ENCODE results near the gene SHTN1.

The SHTN1 gene

DNA sequence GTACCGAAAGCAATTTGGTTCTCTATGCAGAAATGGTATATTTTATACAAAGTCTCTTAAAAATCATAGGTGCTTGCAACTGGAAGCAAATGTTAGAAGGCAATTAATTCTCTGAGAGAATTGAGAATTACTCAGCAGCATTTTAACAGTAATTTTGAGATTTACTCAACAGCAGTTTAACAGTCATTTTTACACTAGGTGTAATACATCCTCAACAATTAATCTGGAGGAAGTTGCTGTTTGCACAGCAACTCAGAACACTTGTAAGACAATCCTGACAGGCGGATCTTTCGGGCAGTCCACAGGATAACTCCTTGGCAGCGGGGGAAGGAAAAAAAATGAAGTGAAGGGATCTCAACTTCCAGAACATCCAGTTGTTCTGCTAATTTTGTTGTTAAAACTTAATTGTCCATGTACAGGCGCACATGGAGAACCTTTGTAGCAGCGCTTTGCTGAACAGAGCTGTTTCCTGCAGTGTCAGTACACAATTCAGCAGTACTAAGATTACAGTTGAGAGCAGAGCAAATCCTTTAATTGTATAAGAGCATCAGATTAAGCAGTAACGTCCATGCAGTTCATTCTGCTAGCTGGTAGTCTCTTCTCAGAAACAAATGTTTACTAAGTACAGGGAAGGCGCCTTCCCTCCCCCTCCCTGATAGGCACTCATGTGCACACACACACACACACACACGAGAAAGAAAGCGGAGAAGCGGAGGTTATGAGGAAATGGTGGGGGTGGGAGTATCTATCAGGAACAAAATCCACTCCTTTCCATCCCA lies 111.9 kb downstream of the SHTN1 start:
- H3K36me3 Mint-ChIP-seq (ENCODE audit: low read depth): no peaks in the 10 kb centered on the region
- peak overlapping the region; percentile 70 for H3K4me3 Mint-ChIP-seq
- DNase-seq: no peak
- H3K27me3 Mint-ChIP-seq (ENCODE audit: low read depth, poor library complexity): no peaks in the 10 kb centered on the region
- TF ChIP-seq, protein P1, sequence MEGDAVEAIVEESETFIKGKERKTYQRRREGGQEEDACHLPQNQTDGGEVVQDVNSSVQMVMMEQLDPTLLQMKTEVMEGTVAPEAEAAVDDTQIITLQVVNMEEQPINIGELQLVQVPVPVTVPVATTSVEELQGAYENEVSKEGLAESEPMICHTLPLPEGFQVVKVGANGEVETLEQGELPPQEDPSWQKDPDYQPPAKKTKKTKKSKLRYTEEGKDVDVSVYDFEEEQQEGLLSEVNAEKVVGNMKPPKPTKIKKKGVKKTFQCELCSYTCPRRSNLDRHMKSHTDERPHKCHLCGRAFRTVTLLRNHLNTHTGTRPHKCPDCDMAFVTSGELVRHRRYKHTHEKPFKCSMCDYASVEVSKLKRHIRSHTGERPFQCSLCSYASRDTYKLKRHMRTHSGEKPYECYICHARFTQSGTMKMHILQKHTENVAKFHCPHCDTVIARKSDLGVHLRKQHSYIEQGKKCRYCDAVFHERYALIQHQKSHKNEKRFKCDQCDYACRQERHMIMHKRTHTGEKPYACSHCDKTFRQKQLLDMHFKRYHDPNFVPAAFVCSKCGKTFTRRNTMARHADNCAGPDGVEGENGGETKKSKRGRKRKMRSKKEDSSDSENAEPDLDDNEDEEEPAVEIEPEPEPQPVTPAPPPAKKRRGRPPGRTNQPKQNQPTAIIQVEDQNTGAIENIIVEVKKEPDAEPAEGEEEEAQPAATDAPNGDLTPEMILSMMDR (IDR thresholded peaks at IDR 0.05): no peak
- peak overlapping the region; percentile 95 for H3K27ac Mint-ChIP-seq
- H3K9me3 Mint-ChIP-seq: no peaks in the 10 kb centered on the region
- peaks cover 38% of the 10 kb centered on the region for H3K4me1 Mint-ChIP-seq

DNA sequence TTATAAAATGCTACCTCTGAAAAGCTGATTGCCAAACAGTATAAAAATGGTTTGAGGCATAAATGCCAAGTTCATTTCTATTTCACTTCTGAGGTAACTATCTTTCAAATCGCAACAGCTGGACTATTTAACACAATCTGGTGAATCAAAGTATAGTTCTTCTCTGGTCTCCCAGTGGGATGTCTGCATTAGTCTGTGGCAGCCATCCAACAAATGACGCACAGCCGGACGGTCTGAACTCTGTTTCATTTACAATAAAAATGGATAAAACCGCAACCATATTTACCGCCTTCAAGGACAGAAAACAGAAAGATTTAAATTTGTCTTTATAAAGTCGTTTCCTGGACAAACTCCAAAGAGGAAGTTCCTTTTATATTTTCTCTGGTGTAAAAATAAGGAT lies 113.8 kb downstream of the SHTN1 start:
- Mint-ChIP-seq H3K4me3 (no peak overlapping the region), H3K9me3 (no peaks in the 10 kb centered on the region), H3K4me1 (peaks cover 55% of the 10 kb centered on the region), H3K27ac (no peak overlapping the region), H3K36me3 (ENCODE audit: low read depth) (no peaks in the 10 kb centered on the region), H3K27me3 (ENCODE audit: low read depth, poor library complexity) (peaks cover 3% of the 10 kb centered on the region)
- TF ChIP-seq, protein P1 (IDR thresholded peaks at IDR 0.05): no peak
- DNase-seq: no peak

DNA sequence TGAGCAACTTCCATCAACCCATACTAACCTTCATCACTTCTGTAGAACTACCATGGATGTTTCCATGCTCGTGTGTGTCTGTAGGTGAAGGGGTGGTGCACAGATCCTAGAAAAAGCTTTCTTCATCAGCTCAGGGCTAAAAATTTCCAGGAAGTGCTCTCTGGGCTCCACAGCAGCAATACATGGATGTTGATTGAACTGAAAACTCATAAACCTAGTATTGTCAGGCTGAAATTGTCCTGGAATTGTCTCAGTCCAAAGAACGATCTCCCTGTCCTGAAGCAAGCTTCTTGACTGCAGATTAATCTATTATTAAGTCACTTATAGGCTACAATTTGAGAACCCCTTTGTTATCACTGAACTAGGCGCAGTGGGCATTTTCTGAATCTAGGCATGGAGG lies 115.9 kb downstream of the SHTN1 start:
- no peak for DNase-seq
- Mint-ChIP-seq H3K4me3 (no peak overlapping the region), H3K9me3 (no peaks in the 10 kb centered on the region), H3K27me3 (ENCODE audit: low read depth, poor library complexity) (peaks cover 3% of the 10 kb centered on the region), H3K27ac (no peak overlapping the region), H3K4me1 (peaks cover 48% of the 10 kb centered on the region), H3K36me3 (ENCODE audit: low read depth) (no peaks in the 10 kb centered on the region)
- TF ChIP-seq, protein P1 (IDR thresholded peaks at IDR 0.05): no peak

DNA sequence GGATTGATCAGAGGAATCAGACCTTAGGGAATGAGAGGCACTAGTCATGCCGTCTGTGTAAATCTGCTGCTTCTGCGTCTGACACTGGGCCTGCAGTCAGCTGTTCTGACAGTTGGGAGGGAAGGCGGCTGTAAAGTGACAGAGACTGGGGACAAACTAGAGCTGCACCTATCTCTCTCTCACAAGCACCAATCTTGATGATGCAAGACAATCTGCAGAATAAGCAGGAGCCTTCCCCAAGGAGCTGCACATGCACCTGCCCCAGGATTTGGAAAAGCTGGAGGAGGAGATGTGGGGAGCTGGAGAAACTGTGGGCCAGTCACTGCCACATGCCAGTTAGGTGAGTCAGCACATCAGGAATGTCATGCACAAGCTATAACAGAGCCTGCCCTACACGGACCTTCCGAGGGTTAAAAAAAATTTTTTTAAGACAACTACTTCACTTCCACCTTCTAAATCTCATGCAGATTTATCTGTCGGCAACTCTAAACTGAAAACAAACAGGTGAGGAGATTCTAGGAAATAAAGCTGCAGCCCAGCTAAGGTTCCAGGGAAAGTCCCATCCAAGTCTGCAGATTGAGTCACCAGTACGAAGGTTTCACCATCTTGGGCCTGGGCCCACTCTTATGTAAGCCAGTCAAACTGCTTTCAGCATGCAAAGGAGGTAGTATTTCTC lies 116.5 kb downstream of the SHTN1 start:
- Mint-ChIP-seq H3K27me3 (ENCODE audit: low read depth, poor library complexity) (peaks cover 3% of the 10 kb centered on the region), H3K27ac (no peak overlapping the region), H3K9me3 (no peaks in the 10 kb centered on the region), H3K4me3 (no peak overlapping the region), H3K36me3 (ENCODE audit: low read depth) (no peaks in the 10 kb centered on the region), H3K4me1 (peaks cover 42% of the 10 kb centered on the region)
- DNase-seq: no peak
- TF ChIP-seq, protein P1 (IDR thresholded peaks at IDR 0.05): no peak

DNA sequence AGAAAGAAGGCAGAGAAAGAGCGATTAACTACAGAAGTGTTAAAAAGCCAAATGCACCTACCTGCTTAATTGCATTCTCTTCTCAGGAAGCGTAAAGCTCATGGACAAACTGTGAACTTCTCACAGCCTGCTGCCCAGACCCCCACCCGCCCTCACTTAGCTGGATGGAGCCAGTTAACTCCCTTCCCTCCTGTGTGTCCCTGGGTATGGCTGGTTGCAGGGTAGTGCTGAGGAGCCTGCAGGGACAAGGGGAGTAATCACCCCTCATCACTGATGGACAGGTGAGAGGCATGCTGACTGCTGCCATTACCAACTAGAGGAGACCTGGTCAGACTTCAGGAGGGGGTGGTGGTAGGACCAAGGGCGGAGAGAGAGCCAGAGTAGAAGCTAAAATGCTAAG lies 118.2 kb downstream of the SHTN1 start:
- H3K27ac Mint-ChIP-seq: no peak overlapping the region
- TF ChIP-seq, protein P1 (IDR thresholded peaks at IDR 0.05): no peak
- H3K4me3 Mint-ChIP-seq: no peak overlapping the region
- peaks cover 27% of the 10 kb centered on the region for H3K4me1 Mint-ChIP-seq
- H3K9me3 Mint-ChIP-seq: no peaks in the 10 kb centered on the region
- no peak for DNase-seq
- H3K36me3 Mint-ChIP-seq (ENCODE audit: low read depth): no peaks in the 10 kb centered on the region
- peaks cover 3% of the 10 kb centered on the region for H3K27me3 Mint-ChIP-seq (ENCODE audit: low read depth, poor library complexity)
